ENCODE data around the gene CLEC12A.

GRCh38 chr12:10001171-10001776, 30.1 kb downstream of the CLEC12A start:
- TF ChIP-seq CTCF (IDR thresholded peaks at IDR 0.05) (no peak), POLR2A (IDR thresholded peaks at IDR 0.05) (no peak)
